Aorta (tissue), 5 donors: ENCODE measurements around the gene TMEM176B. TPM values are rescaled to one million over a fixed set of nuclear protein-coding genes. Genes with fewer than 3 reads are reported as not detected.
"Not testable (repeated sequence)": the region's sequence is repeated elsewhere in the genome, so short reads cannot be mapped to it uniquely, and the experiment has no call there.

Experiments
- ATAC-seq: fragments of 200-7000 bp; cut with Tn5 transposase; one replicate; pipeline ENCODE4 v1.9.1; 2022; ENCODE audit warnings: moderate library complexity; ENCODE audit not compliant: low FRiP score
- DNase-seq, 2 donors: peaks; one replicate each; pipeline ENCODE4 v3.0.0-alpha.2; 2020
- H3K27ac ChIP-seq, 2 donors: one replicate each; pipeline ENCODE4 v1.5.1; 2013; ENCODE audit warnings: low read length in 2 of 2, mild to moderate bottlenecking in 2 of 2, moderate library complexity in 2 of 2, control low read depth in 1 of 2, inconsistent platforms in 1 of 2, low read depth in 1 of 2
- H3K27me3 ChIP-seq, 2 donors: one replicate each; pipeline ENCODE4 v1.6.1; 2013; ENCODE audit warnings: control low read depth in 1 of 2, low read length in 1 of 2, mild to moderate bottlenecking in 1 of 2, moderate library complexity in 1 of 2; ENCODE audit not compliant: insufficient read depth in 2 of 2, control insufficient read depth in 1 of 2
- H3K36me3 ChIP-seq, 2 donors: one replicate each; pipeline ENCODE4 v1.6.1; 2013; ENCODE audit warnings: control low read depth in 1 of 2, low read length in 1 of 2, mild to moderate bottlenecking in 1 of 2; ENCODE audit not compliant: insufficient read depth in 2 of 2, control insufficient read depth in 1 of 2
- H3K4me1 ChIP-seq, 2 donors: one replicate each; pipeline ENCODE4 v1.6.1; 2013; ENCODE audit warnings: low read length in 2 of 2, control low read depth in 1 of 2, mild to moderate bottlenecking in 1 of 2, moderate library complexity in 1 of 2; ENCODE audit not compliant: insufficient read depth in 2 of 2, control insufficient read depth in 1 of 2
- H3K4me3 ChIP-seq, 2 donors: one replicate each; pipeline ENCODE4 v1.5.1; 2013; ENCODE audit warnings: low read length in 2 of 2, control low read depth in 1 of 2, mild to moderate bottlenecking in 1 of 2
- H3K9me3 ChIP-seq: one replicate; pipeline ENCODE4 v1.6.1; 2013; ENCODE audit warnings: mild to moderate bottlenecking, low read length; ENCODE audit not compliant: control insufficient read depth
- WGBS, 2 donors: extraction: QIAGEN DNeasy Blood & Tissue Kit; methylation state at CpG; one replicate each; pipeline ENCODE4 v1.1.7; 2013; 5-methylcytosine and 5-hydroxymethylcytosine counted together
- intact Hi-C, 2 donors: fragments of 100-400 bp; cut with DNase I; formaldehyde crosslinking; loops; one replicate each; pipeline versions ENCODE4 v1.14.2 to v1.15.0; 2022
- polyA plus RNA-seq, 2 donors: library from polyadenylated mRNA; stranded (reverse); fragments of 200-250 nt; gene quantifications; one replicate each; pipeline ENCODE4 v1.2.3, GENCODE V29; 2013
- total RNA-seq, 2 donors: library from RNA; stranded (reverse); fragmentation: NEBNext Ultra II Directional; extraction: Animal tissue kit (Norgen Biotek cat#: 25700); gene quantifications; one replicate each; pipeline ENCODE4 v1.2.1, GENCODE V29; 2021
- donor health status: healthy with polysubstance abuse.
- donor health status: Bipolar disorder and iron deficiency.
- donor health status: DM: no; HTN: no; CAD: no.
- donor health status: DM: no; HTN: no; CAD: no.
- donor health status: DM: yes; HTN: yes; CAD: no.

The TMEM176B gene
- total and polyA plus RNA-seq, 4 donors, result 6.5 to 85.5 (median 30.5) TPM

- H3K9me3 ChIP-seq, H3K4me1 ChIP-seq, DNase-seq, H3K27ac ChIP-seq, H3K4me3 ChIP-seq, H3K27me3 ChIP-seq, ATAC-seq, H3K36me3 ChIP-seq, intact Hi-C loops: not testable (repeated sequence)
- 78 to 85% methylated on average over 1 of the region's 1 CpG for WGBS, 2 donors
Measured at GRCh38 chr7:150774131-150774530, 26.0 kb downstream of the TMEM176B start.

GRCh38 chr7:150769768-150770167 lies 30.4 kb downstream of the TMEM176B start:
- Histone ChIP-seq H3K27me3 (no peaks in the 10 kb centered on the region), H3K9me3 (no peaks in the 10 kb centered on the region), H3K36me3 (no peaks in the 10 kb centered on the region), H3K27ac (no peak overlapping the region), H3K4me1 (no peaks in the 10 kb centered on the region), H3K4me3 (no peak overlapping the region)
- ATAC-seq (no peak), DNase-seq (no peak)
- WGBS, 2 donors, result 85 to 90% methylated on average over 4 of the region's 4 CpGs
- intact Hi-C loops, result no loop called here

DNA sequence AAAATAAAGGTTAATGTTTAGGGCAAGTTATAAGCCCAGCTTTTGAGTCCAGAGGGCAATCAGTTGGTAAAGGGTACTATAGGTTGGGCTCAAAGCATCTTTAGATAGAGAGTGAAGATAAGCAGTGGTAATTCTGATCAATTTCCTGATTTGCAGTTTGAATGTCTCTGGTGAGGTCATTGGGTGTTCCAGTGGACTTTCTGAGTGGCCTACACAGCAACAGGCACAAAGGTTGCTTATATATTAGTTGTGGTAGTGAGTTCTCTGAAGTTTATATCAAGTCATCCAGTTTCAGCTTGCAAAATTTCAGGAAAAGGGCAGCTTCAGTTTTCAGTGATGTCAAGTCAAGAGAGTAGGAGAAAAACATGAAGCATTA lies 33.8 kb downstream of the TMEM176B start:
- H3K4me1 ChIP-seq, result no peaks in the 10 kb centered on the region
- H3K36me3 ChIP-seq, result no peaks in the 10 kb centered on the region
- ATAC-seq, result no peak
- DNase-seq, result no peak
- H3K27ac ChIP-seq, result no peak overlapping the region
- no peaks in the 10 kb centered on the region for H3K27me3 ChIP-seq
- no peaks in the 10 kb centered on the region for H3K9me3 ChIP-seq
- intact Hi-C loops, result no loop called here
- H3K4me3 ChIP-seq, result no peak overlapping the region

DNA sequence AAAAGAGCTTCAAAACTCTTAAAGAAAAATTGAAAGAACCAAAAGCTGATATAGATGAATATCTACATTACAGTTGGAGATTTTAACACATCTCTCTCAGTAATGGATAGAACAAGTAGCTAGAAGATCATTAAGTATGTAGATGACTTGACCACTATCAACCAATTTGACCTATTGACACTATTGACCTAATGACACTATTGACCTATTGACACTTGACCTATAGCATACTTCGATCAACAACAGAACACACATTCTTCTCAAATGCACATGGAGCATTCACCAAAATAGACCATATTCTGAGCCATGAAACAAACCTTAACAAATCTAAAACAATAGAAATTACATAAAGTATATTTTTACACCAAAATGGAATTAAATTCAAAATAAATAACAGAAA lies 40.7 kb downstream of the TMEM176B start:
- no peaks in the 10 kb centered on the region for H3K36me3 ChIP-seq
- H3K27ac ChIP-seq, result no peak overlapping the region
- intact Hi-C loops, result no loop called here
- H3K27me3 ChIP-seq, result no peaks in the 10 kb centered on the region
- ATAC-seq (no peak), DNase-seq (no peak)
- H3K4me1 ChIP-seq, result no peaks in the 10 kb centered on the region
- WGBS, 2 donors, result 38 to 50% methylated on average over 1 of the region's 1 CpG
- no peaks in the 10 kb centered on the region for H3K9me3 ChIP-seq
- H3K4me3 ChIP-seq, result no peak overlapping the region

DNA sequence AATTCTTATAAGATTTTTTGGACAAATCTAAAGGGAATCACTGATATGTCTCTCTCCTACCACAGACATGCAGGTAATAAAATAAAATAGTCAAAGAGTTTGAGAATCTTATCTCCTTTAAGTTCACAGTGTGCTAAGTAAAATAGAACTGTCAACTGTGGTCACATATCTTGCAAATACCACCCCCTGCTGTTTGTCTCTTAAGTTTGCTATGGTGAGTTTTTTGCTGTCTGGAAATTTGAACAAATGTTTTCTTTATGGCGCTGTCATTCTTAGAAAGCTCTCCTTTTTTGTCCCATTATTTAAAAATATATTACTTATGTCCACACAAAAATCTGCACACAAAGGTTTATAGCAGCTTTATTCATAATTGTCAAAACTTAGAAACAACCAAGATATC lies 43.3 kb downstream of the TMEM176B start:
- Histone ChIP-seq H3K27me3 (no peaks in the 10 kb centered on the region), H3K27ac (no peak overlapping the region), H3K4me3 (no peak overlapping the region), H3K36me3 (no peaks in the 10 kb centered on the region), H3K9me3 (no peaks in the 10 kb centered on the region), H3K4me1 (no peaks in the 10 kb centered on the region)
- ATAC-seq (no peak), DNase-seq (no peak)
- intact Hi-C loops, result no loop called here
- 13 to 14% methylated on average over 1 of the region's 1 CpG for WGBS, 2 donors

DNA sequence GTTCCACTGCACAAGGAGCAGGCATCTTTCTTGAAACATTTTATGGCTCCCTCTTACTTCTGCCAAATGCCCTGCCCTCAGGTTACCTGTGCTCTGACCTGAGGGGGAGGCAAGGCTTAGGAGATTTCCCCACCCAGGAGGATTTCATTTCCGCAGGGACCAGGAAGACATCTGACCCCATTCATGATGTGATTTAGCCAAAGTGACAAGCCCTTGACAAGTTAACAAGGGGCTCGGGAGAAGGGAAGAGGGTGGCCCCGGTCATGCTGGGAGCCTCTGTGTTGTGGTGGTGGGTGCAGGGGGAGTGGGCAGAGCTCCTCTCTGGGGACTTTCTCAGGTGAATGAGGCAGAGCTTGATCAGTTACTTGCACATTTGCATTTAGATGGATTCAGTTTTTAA lies 44.0 kb downstream of the TMEM176B start:
- H3K27ac ChIP-seq, result no peak overlapping the region
- 65 to 69% methylated on average over 3 of the region's 3 CpGs for WGBS, 2 donors
- intact Hi-C loops, result no loop called here

DNA sequence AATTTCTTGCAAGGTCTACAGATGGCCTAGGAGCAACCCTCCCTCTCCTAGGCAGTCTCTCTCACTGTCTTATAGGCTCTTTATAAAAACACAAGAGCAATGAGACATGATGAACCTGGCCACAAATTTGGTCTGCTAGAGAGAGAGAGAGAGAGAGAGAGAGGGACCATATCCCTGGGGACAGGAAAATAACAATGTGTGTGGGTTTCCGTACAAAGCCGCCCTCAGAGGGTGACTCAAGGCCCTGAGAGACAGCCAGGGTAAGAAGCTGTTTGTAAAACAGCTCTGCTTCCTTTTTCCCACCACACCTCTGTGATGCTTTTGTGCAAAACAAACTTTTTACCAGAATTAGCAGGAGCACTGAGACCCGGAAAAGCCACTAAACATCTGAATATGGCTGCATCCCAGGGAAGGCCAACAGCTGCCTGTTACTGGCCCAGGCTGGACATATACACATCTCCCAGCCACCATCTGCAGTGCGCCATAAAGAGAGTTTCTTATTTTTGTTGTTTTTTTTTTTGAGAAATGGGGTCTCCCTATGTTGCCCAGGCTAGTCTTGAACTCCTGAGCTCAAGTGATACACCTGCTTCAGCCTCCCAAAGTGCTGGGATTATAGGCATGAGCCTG lies 44.6 kb downstream of the TMEM176B start:
- H3K27ac ChIP-seq, result no peak overlapping the region
- intact Hi-C loops, result no loop called here
- DNase-seq (no peak), ATAC-seq (peak; percentile 45)
- no peak overlapping the region for H3K4me3 ChIP-seq
- no peaks in the 10 kb centered on the region for H3K9me3 ChIP-seq
- 52 to 58% methylated on average over 4 of the region's 4 CpGs for WGBS, 2 donors
- no peaks in the 10 kb centered on the region for H3K27me3 ChIP-seq
- no peaks in the 10 kb centered on the region for H3K4me1 ChIP-seq
- H3K36me3 ChIP-seq, result no peaks in the 10 kb centered on the region

More for the DNA sequence above, 44.0 kb downstream of the TMEM176B start:
- H3K9me3 ChIP-seq, result no peaks in the 10 kb centered on the region
- H3K27me3 ChIP-seq, result no peaks in the 10 kb centered on the region
- DNase-seq, result no peak
- ATAC-seq, result peak; percentile 15
- H3K36me3 ChIP-seq, result no peaks in the 10 kb centered on the region
- no peak overlapping the region for H3K4me3 ChIP-seq
- H3K4me1 ChIP-seq, result no peaks in the 10 kb centered on the region

GRCh38 chr7:150754951-150755350 lies 45.2 kb downstream of the TMEM176B start:
- Histone ChIP-seq H3K4me3 (no peak overlapping the region), H3K36me3 (no peaks in the 10 kb centered on the region), H3K9me3 (no peaks in the 10 kb centered on the region), H3K4me1 (no peaks in the 10 kb centered on the region), H3K27me3 (no peaks in the 10 kb centered on the region), H3K27ac (no peak overlapping the region)
- DNase-seq, result no peak
- no peak for ATAC-seq
- intact Hi-C loops, result no loop called here

GRCh38 chr7:150753826-150754603 lies 46.1 kb downstream of the TMEM176B start:
- Histone ChIP-seq H3K9me3 (no peaks in the 10 kb centered on the region), H3K27me3 (no peaks in the 10 kb centered on the region), H3K27ac (no peak overlapping the region), H3K36me3 (no peaks in the 10 kb centered on the region), H3K4me1 (no peaks in the 10 kb centered on the region), H3K4me3 (no peak overlapping the region)
- WGBS, 2 donors, result 39 to 40% methylated on average over 3 of the region's 3 CpGs
- ATAC-seq, result peak; percentile 42
- DNase-seq, result no peak
- intact Hi-C loops, result no loop called here
